ENCODE results near the gene DIS3L2. TPM values are rescaled to one million over a fixed set of nuclear protein-coding genes. Genes with fewer than 3 reads are reported as not detected.

Gene DIS3L2
- total and polyA plus RNA-seq, 2 experiments from 2014 or later, result 15.2 to 25.3 TPM

GRCh38 chr2:232349546-232349945 lies 388.0 kb downstream of the DIS3L2 start:
- TF ChIP-seq ZNF462 (CRISPR knock-in tag; IDR thresholded peaks at IDR 0.05) (no peak), STAT1 (IDR thresholded peaks at IDR 0.05; ENCODE audit: unreplicated experiment) (no peak), NANOG (IDR thresholded peaks at IDR 0.05; ENCODE audit: borderline replicate concordance) (no peak), ETS1 (IDR thresholded peaks at IDR 0.05) (no peak)
- Histone ChIP-seq H2AFZ (no peak overlapping the region), H4K20me1 (replicated peaks; ENCODE audit: insufficient read depth) (no peaks in the 10 kb centered on the region), H3K36me3 (ENCODE audit: insufficient read depth) (no peaks in the 10 kb centered on the region), H3K4me3 (no peak overlapping the region), H3K27me3 (ENCODE audit: insufficient read depth) (peaks cover 22% of the 10 kb centered on the region), H3K27ac (ENCODE audit: low read depth) (no peak overlapping the region), H3K4me2 (no peak overlapping the region), H3K4me1 (ENCODE audit: insufficient read depth) (no peaks in the 10 kb centered on the region), H3K79me2 (replicated peaks; ENCODE audit: insufficient read depth) (no peaks in the 10 kb centered on the region), H3F3A (replicated peaks; ENCODE audit: low read depth) (no peaks in the 10 kb centered on the region), H3K9me2 (ENCODE audit: insufficient read depth) (no peaks in the 10 kb centered on the region)
- peaks cover 4% of the 10 kb centered on the region; the same call in 2 of the 3 replicates for H3K36me3 Mint-ChIP-seq (ENCODE audit: low read depth)
- H3K4me1 Mint-ChIP-seq, result no peaks in the 10 kb centered on the region
- H3K27me3 Mint-ChIP-seq (ENCODE audit: insufficient read depth, low read depth, poor library complexity), result peaks cover 39% of the 10 kb centered on the region
- ATAC-seq, result no peak
- H3K4me3 Mint-ChIP-seq, result no peak overlapping the region
- no peak overlapping the region for H3K27ac Mint-ChIP-seq
- no peak for DNase-seq (ENCODE audit: low spot score)
- peaks cover 13% of the 10 kb centered on the region for H3K9me3 Mint-ChIP-seq
